Pancreas (tissue), 10 donors: ENCODE measurements around the gene PCSK9. TPM values are rescaled to one million over a fixed set of nuclear protein-coding genes. Genes with fewer than 3 reads are reported as not detected.
A peak's percentile ranks its signal among the peaks of the same experiment; 100 is the strongest.

Experiments
- ATAC-seq, 4 donors: fragments of 200-7000 bp; cut with Tn5 transposase; one replicate each; pipeline versions ENCODE4 v1.8.0 to v1.9.1; 2020; ENCODE audit warnings: mild to moderate bottlenecking in 4 of 4, moderate library complexity in 4 of 4
- DNase-seq, 6 donors: peaks; one replicate each; pipeline ENCODE4 v3.0.0-alpha.2; 2020
- FAIRE-seq: peaks from 2 replicates; lab custom pipeline; 2012; peaks lifted over from hg19 to GRCh38; lab: Jason Lieb, UNC
- H3K27ac ChIP-seq, 4 donors: fragments of 200-600 bp; sonication (generic); 1 replicate in 3 of 4; 2 replicates in 1 of 4; pipeline versions ENCODE4 v1.5.0 to v1.8.0; 2020
- H3K27me3 ChIP-seq, 4 donors: fragments of 200-600 bp; one replicate each; pipeline ENCODE4 v1.8.0; 2021
- H3K36me3 ChIP-seq, 3 donors: fragments of 200-600 bp; sonication (generic) in 1 of 3; one replicate each; pipeline versions ENCODE4 v1.5.0 to v1.8.0; 2020 to 2021
- H3K4me1 ChIP-seq, 3 donors: fragments of 200-600 bp; one replicate each; pipeline ENCODE4 v1.8.0; 2021
- H3K4me3 ChIP-seq, 4 donors: fragments of 200-600 bp; sonication (generic) in 2 of 4; one replicate each; pipeline versions ENCODE4 v1.5.0 to v1.8.0; 2020 to 2021
- H3K9me3 ChIP-seq, 4 donors: fragments of 200-600 bp; one replicate each; pipeline ENCODE4 v1.8.0; 2021
- CTCF ChIP-seq, 4 donors: fragments of 200-600 bp; sonication (generic) in 3 of 4; IDR thresholded peaks; one replicate each; pipeline versions ENCODE4 v1.5.0 to v1.8.0; 2021; ENCODE audit warnings: antibody characterized with exemption in 4 of 4
- WGBS, 2 donors: extraction: QIAGEN DNeasy Blood & Tissue Kit; methylation state at CpG; one replicate each; pipeline ENCODE4 v1.1.7; 2013; 5-methylcytosine and 5-hydroxymethylcytosine counted together
- intact Hi-C, 3 donors: fragments of 100-400 bp; cut with DNase I; formaldehyde crosslinking; loops; one replicate each; pipeline versions ENCODE4 v1.11.1 to v1.14.2; 2022
- polyA plus RNA-seq, 2 donors: library from polyadenylated mRNA; stranded (reverse); fragments of 200-250 nt; gene quantifications; one replicate each; pipeline ENCODE4 v1.2.3, GENCODE V29; 2013
- total RNA-seq, 6 donors: library from RNA; stranded (reverse); fragmentation: NEBNext Ultra II Directional in 4 of 6; extraction: Animal tissue kit (Norgen Biotek cat#: 25700) in 4 of 6; gene quantifications; one replicate each; pipeline versions ENCODE4 v1.2.1 to v1.2.4, GENCODE V29; 2021 to 2023
- donor health status: healthy with polysubstance abuse.
- donor health status: DM: no; HTN: no; CAD: no; lungs with moderate emphysema.
- donor health status: DM: no; HTN: no; CAD: no.
- donor health status: control.
- donor health status: control.
- donor health status: Bipolar disorder and iron deficiency.
- donor health status: DM: yes; HTN: yes; CAD: no.
- donor health status: DM: no; HTN: no; CAD: no.
- donor health status: DM: no; HTN: no; CAD: no.
- donor health status: DM: yes; HTN: yes; CAD: no.

PCSK9 gene
- total and polyA plus RNA-seq, 8 donors: 0.95 to 10.1 (median 2.5) TPM

- WGBS, 2 donors: 89% methylated on average over 12 of the region's 12 CpGs
- TF ChIP-seq CTCF (IDR thresholded peaks at IDR 0.05): no peak
- Histone ChIP-seq H3K9me3 (no peaks in the 10 kb centered on the region), H3K36me3 (no peaks in the 10 kb centered on the region), H3K4me1 (no peaks in the 10 kb centered on the region), H3K27ac (no peak overlapping the region), H3K27me3 (no peaks in the 10 kb centered on the region), H3K4me3 (no peak overlapping the region)
- DNase-seq: no peak
- no peak for FAIRE-seq
- intact Hi-C loops: no loop called here
- ATAC-seq: no peak
These were observed 15.9 kb downstream of the PCSK9 start for GRCh38 chr1:55055084-55055882.

GRCh38 chr1:55055951-55056631 lies 16.7 kb downstream of the PCSK9 start:
- ATAC-seq (no peak), DNase-seq (peak in 1 of 6 donors; percentile 8), FAIRE-seq (no peak)
- H3K27me3 ChIP-seq: no peaks in the 10 kb centered on the region
- intact Hi-C loops: no loop called here
- no peak overlapping the region for H3K4me3 ChIP-seq
- no peak overlapping the region for H3K27ac ChIP-seq
- WGBS, 2 donors: 91 to 92% methylated on average over 42 of the region's 42 CpGs
- H3K36me3 ChIP-seq: no peaks in the 10 kb centered on the region
- no peaks in the 10 kb centered on the region for H3K4me1 ChIP-seq
- no peak for TF ChIP-seq CTCF (IDR thresholded peaks at IDR 0.05)
- no peaks in the 10 kb centered on the region for H3K9me3 ChIP-seq

GRCh38 chr1:55056632-55056992 lies 17.3 kb downstream of the PCSK9 start:
- Histone ChIP-seq H3K4me1 (no peaks in the 10 kb centered on the region), H3K9me3 (no peaks in the 10 kb centered on the region), H3K36me3 (no peaks in the 10 kb centered on the region), H3K4me3 (no peak overlapping the region), H3K27me3 (no peaks in the 10 kb centered on the region), H3K27ac (no peak overlapping the region)
- no peak for TF ChIP-seq CTCF (IDR thresholded peaks at IDR 0.05)
- intact Hi-C loops: no loop called here
- DNase-seq (peak in 1 of 6 donors; percentile 8), ATAC-seq (no peak), FAIRE-seq (no peak)
- 94 to 98% methylated on average over 20 of the region's 20 CpGs for WGBS, 2 donors

GRCh38 chr1:55057270-55057955 lies 18.1 kb downstream of the PCSK9 start:
- no peaks in the 10 kb centered on the region for H3K27me3 ChIP-seq
- DNase-seq: peak in 1 of 6 donors; percentile 7
- intact Hi-C loops: no loop called here
- no peaks in the 10 kb centered on the region for H3K9me3 ChIP-seq
- ATAC-seq: no peak
- no peak for TF ChIP-seq CTCF (IDR thresholded peaks at IDR 0.05)
- no peaks in the 10 kb centered on the region for H3K36me3 ChIP-seq
- H3K4me3 ChIP-seq: no peak overlapping the region
- no peak for FAIRE-seq
- H3K27ac ChIP-seq: no peak overlapping the region
- 90 to 91% methylated on average over 15 of the region's 15 CpGs for WGBS, 2 donors
- H3K4me1 ChIP-seq: no peaks in the 10 kb centered on the region
